CD4-positive, alpha-beta T cell treated with Interleukin-15 for 1 hour (primary cell): ENCODE data around the gene XPOT.
A peak's percentile ranks its signal among the peaks of the same experiment; 100 is the strongest.
"Not testable (repeated sequence)": the region's sequence is repeated elsewhere in the genome, so short reads cannot be mapped to it uniquely, and the experiment has no call there.

Experiments used
- DNase-seq: peaks from one replicate; pipeline ENCODE4 v3.0.0-alpha.2; 2020

The XPOT gene

GRCh38 chr12:64403707-64404469, at the start of gene XPOT:
XPOT (plus strand) TSS chr12:64404392; CDS start chr12:64410036, 5,644 bp downstream.
- peak; percentile 95 for DNase-seq

- DNase-seq: not testable (repeated sequence)
These were observed 48.0 kb upstream of the XPOT start for GRCh38 chr12:64356209-64356608.

- not testable (repeated sequence) for DNase-seq
These were observed 43.0 kb upstream of the XPOT start for GRCh38 chr12:64361173-64361572.

- DNase-seq: no peak
These were observed 41.4 kb upstream of the XPOT start for GRCh38 chr12:64362721-64363305.

GRCh38 chr12:64383675-64384074, 20.5 kb upstream of the XPOT start:
- DNase-seq: no peak

- no peak for DNase-seq
These were observed 19.2 kb upstream of the XPOT start for GRCh38 chr12:64385019-64385418.

- no peak for DNase-seq
These were observed 18.7 kb upstream of the XPOT start for GRCh38 chr12:64385468-64385867.

GRCh38 chr12:64387197-64387816, 16.9 kb upstream of the XPOT start:
- DNase-seq: no peak

GRCh38 chr12:64389154-64389553, 15.0 kb upstream of the XPOT start:
- DNase-seq: no peak

- no peak for DNase-seq
These were observed 13.8 kb upstream of the XPOT start, which contains the start of gene C12orf56 for GRCh38 chr12:64390275-64390851. C12orf56 (minus strand) TSS chr12:64390758; CDS start chr12:64390565, 193 bp downstream.

- DNase-seq: no peak
These were observed 12.0 kb upstream of the XPOT start for GRCh38 chr12:64392221-64392620.

GRCh38 chr12:64395739-64396138, 8.5 kb upstream of the XPOT start:
- no peak for DNase-seq

- DNase-seq: peak; percentile 30
These were observed 4.2 kb upstream of the XPOT start for GRCh38 chr12:64400041-64400440.

GRCh38 chr12:64402181-64402580, 2.0 kb upstream of the XPOT start:
- DNase-seq: no peak

GRCh38 chr12:64404470-64405256, 471 bp downstream of the XPOT start:
- peak; percentile 37 for DNase-seq

- no peak for DNase-seq
These were observed 3.4 kb downstream of the XPOT start for GRCh38 chr12:64407342-64408223.

GRCh38 chr12:64411427-64411826, 7.2 kb downstream of the XPOT start:
- no peak for DNase-seq

- DNase-seq: no peak
These were observed 8.3 kb downstream of the XPOT start for GRCh38 chr12:64412459-64412858.

- no peak for DNase-seq
These were observed 9.7 kb downstream of the XPOT start for GRCh38 chr12:64413884-64414283.

GRCh38 chr12:64418209-64418608, 14.0 kb downstream of the XPOT start:
- no peak for DNase-seq

GRCh38 chr12:64419696-64420095, 15.5 kb downstream of the XPOT start:
- no peak for DNase-seq

GRCh38 chr12:64427988-64428387, 23.8 kb downstream of the XPOT start:
- DNase-seq: no peak
